ENCODE results near the gene KRTAP5-1. TPM values are rescaled to one million over a fixed set of nuclear protein-coding genes. Genes with fewer than 3 reads are reported as not detected.
A peak's percentile ranks its signal among the peaks of the same experiment; 100 is the strongest.

KRTAP5-1 gene
- total RNA-seq, 1 donor from 2014 or later = not detected

- intact Hi-C loops (cut with DNase I) = no loop called here
- Histone ChIP-seq H3K9me3 (no peaks in the 10 kb centered on the region), H3K27ac (no peak overlapping the region), H3K27me3 (no peaks in the 10 kb centered on the region), H3K4me3 (no peak overlapping the region), H3K36me3 (no peaks in the 10 kb centered on the region), H3K4me1 (peaks cover 0 to 3% of the 10 kb centered on the region in 2 donors)
- no peak for DNase-seq (ENCODE audit: low spot score in 2 of 2)
- no peak for TF ChIP-seq CTCF (IDR thresholded peaks at IDR 0.05)
Measured at GRCh38 chr11:1541474-1542204, 43.4 kb downstream of the KRTAP5-1 start.

GRCh38 chr11:1540074-1540473, 45.0 kb downstream of the KRTAP5-1 start:
- H3K9me3 ChIP-seq = no peaks in the 10 kb centered on the region
- DNase-seq (ENCODE audit: low spot score in 2 of 2) = no peak
- intact Hi-C loops (cut with DNase I) = no loop called here
- H3K4me3 ChIP-seq = no peak overlapping the region
- H3K27ac ChIP-seq = no peak overlapping the region
- peaks cover 0 to 6% of the 10 kb centered on the region in 2 donors for H3K36me3 ChIP-seq
- no peak for TF ChIP-seq CTCF (IDR thresholded peaks at IDR 0.05)
- H3K4me1 ChIP-seq = peaks cover 0 to 4% of the 10 kb centered on the region in 2 donors
- no peaks in the 10 kb centered on the region for H3K27me3 ChIP-seq

- DNase-seq (ENCODE audit: low spot score in 2 of 2) = no peak
- Histone ChIP-seq H3K27me3 (no peaks in the 10 kb centered on the region), H3K9me3 (no peaks in the 10 kb centered on the region), H3K4me1 (peaks cover 4 to 18% of the 10 kb centered on the region in 2 donors), H3K27ac (no peak overlapping the region), H3K4me3 (no peak overlapping the region), H3K36me3 (peaks cover 0 to 6% of the 10 kb centered on the region in 2 donors)
- intact Hi-C loops (cut with DNase I) = no loop called here
- TF ChIP-seq CTCF (IDR thresholded peaks at IDR 0.05) = no peak
Measured at GRCh38 chr11:1538153-1538552, 46.9 kb downstream of the KRTAP5-1 start.

- H3K4me1 ChIP-seq = peaks cover 19 to 37% of the 10 kb centered on the region in 2 donors
- no peaks in the 10 kb centered on the region for H3K27me3 ChIP-seq
- intact Hi-C loops (cut with DNase I) = no loop called here
- no peak overlapping the region for H3K27ac ChIP-seq
- H3K4me3 ChIP-seq = no peak overlapping the region
- TF ChIP-seq CTCF (IDR thresholded peaks at IDR 0.05) = no peak
- H3K36me3 ChIP-seq = peaks cover 0 to 6% of the 10 kb centered on the region in 2 donors
- DNase-seq (ENCODE audit: low spot score in 2 of 2) = no peak
- H3K9me3 ChIP-seq = no peaks in the 10 kb centered on the region
Measured at GRCh38 chr11:1536065-1536843, 48.8 kb downstream of the KRTAP5-1 start.

- H3K27me3 ChIP-seq = no peaks in the 10 kb centered on the region
- H3K4me1 ChIP-seq = peaks cover 21 to 40% of the 10 kb centered on the region in 2 donors
- H3K9me3 ChIP-seq = no peaks in the 10 kb centered on the region
- no peak overlapping the region for H3K4me3 ChIP-seq
- TF ChIP-seq CTCF (IDR thresholded peaks at IDR 0.05) = no peak
- peak overlapping the region in 1 of 2 donors; percentile 36 for H3K27ac ChIP-seq
- DNase-seq (ENCODE audit: low spot score in 2 of 2) = no peak
- peaks cover 0 to 6% of the 10 kb centered on the region in 2 donors for H3K36me3 ChIP-seq
- intact Hi-C loops (cut with DNase I) = no loop called here
Measured at GRCh38 chr11:1534682-1535081, 50.4 kb downstream of the KRTAP5-1 start.

Other genes starting within 250 kb of the KRTAP5-1 start
- 9.3 TPM for gene BRSK2, start 195.3 kb downstream of the KRTAP5-1 start, total RNA-seq
- gene MOB2, start 98.5 kb downstream of the KRTAP5-1 start, total RNA-seq = 95.4 TPM
- 27.0 TPM for gene DUSP8, start 13.0 kb downstream of the KRTAP5-1 start, total RNA-seq
- gene KRTAP5-2, start 13.0 kb upstream of the KRTAP5-1 start, total RNA-seq = not detected
- gene KRTAP5-3, start 23.2 kb upstream of the KRTAP5-1 start, total RNA-seq = not detected
- not detected for gene KRTAP5-4, start 36.9 kb upstream of the KRTAP5-1 start, total RNA-seq
- gene KRTAP5-5, start 44.5 kb upstream of the KRTAP5-1 start, total RNA-seq = not detected
- not detected for gene KRTAP5-6, start 111.9 kb upstream of the KRTAP5-1 start, total RNA-seq
- gene IFITM10, start 165.3 kb upstream of the KRTAP5-1 start, total RNA-seq = 2.9 TPM
- gene CTSD, start 178.6 kb upstream of the KRTAP5-1 start, total RNA-seq = 777 TPM
- not detected for gene SYT8, start 249.7 kb upstream of the KRTAP5-1 start, total RNA-seq